ENCODE results near the gene TMIGD3.

The TMIGD3 gene

GRCh38 chr1:111450185-111450584 lies 53.2 kb downstream of the TMIGD3 start:
- peaks cover 0 to 30% (median 26%) of the 10 kb centered on the region in 3 donors for H3K36me3 ChIP-seq
- intact Hi-C loops (cut with DNase I; ENCODE audit: low total_unique reads): no loop called here
- DNase-seq: no peak
- H3K4me3 ChIP-seq: peak overlapping the region; percentile 79 to 93
- H3K27ac ChIP-seq: peak overlapping the region; percentile 82 to 89
- H3K4me1 ChIP-seq: peaks cover 0 to 60% (median 35%) of the 10 kb centered on the region in 4 donors
- no peaks in the 10 kb centered on the region for H3K9me3 ChIP-seq
- no peaks in the 10 kb centered on the region for H3K27me3 ChIP-seq
- TF ChIP-seq, protein P1, sequence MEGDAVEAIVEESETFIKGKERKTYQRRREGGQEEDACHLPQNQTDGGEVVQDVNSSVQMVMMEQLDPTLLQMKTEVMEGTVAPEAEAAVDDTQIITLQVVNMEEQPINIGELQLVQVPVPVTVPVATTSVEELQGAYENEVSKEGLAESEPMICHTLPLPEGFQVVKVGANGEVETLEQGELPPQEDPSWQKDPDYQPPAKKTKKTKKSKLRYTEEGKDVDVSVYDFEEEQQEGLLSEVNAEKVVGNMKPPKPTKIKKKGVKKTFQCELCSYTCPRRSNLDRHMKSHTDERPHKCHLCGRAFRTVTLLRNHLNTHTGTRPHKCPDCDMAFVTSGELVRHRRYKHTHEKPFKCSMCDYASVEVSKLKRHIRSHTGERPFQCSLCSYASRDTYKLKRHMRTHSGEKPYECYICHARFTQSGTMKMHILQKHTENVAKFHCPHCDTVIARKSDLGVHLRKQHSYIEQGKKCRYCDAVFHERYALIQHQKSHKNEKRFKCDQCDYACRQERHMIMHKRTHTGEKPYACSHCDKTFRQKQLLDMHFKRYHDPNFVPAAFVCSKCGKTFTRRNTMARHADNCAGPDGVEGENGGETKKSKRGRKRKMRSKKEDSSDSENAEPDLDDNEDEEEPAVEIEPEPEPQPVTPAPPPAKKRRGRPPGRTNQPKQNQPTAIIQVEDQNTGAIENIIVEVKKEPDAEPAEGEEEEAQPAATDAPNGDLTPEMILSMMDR (IDR thresholded peaks at IDR 0.05): no peak

DNA sequence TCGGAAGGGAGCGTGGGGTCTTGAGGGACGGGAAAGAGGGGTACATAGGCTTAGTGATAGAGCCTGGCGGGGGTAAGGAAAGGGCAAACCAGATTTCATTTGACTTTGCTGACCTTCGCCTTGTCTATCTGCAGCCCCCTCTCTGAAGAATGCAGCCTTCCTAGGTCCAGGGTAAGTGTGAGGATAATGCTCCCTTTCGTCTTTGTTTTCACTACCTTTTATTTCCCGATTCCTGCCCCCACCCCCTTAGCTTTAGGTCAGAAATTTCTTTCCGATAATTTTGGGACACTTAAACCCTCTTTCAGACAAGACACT lies 53.8 kb downstream of the TMIGD3 start:
- Histone ChIP-seq H3K4me3 (peak overlapping the region; percentile 79 to 93), H3K27ac (peak overlapping the region; percentile 82 to 89), H3K36me3 (peaks cover 0 to 32% (median 26%) of the 10 kb centered on the region in 3 donors), H3K9me3 (no peaks in the 10 kb centered on the region), H3K27me3 (no peaks in the 10 kb centered on the region), H3K4me1 (peaks cover 0 to 55% (median 34%) of the 10 kb centered on the region in 4 donors)
- TF ChIP-seq, protein P1 (IDR thresholded peaks at IDR 0.05): no peak
- intact Hi-C loops (cut with DNase I; ENCODE audit: low total_unique reads): no loop called here
- no peak for DNase-seq

DNA sequence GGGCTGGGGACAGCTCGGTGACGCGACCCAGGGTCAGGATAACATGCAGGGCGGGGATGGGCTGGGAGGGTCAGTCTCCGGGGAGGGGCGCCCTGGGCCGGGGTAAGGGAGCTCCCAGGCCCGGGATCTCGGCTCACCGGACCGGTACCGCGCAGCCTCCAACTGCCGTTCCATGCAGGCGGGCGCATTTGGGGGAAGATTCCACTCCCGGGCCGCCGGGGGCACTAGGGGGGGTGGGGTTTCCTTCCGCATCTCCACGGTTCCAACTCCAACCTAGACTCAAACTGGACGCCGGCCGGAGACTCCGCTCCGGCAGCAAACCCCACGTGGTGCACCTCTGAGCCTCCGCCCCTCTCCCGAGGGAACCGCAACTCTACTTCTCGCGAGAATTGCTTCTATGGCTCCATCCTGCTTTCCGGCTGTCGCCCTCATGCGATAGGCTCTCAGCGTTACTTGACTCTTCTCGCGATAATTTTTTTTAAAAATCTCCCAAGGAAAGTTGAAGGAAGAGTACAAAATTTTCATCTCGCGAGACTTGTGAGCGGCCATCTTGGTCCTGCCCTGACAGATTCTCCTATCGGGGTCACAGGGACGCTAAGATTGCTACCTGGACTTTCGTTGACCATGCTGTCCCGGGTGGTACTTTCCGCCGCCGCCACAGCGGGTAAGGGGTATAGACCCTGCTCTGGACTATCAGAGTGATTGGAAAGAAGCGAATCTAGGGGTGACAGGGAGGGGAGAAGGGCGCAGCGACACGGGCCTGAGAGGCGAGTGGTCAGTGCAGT lies 54.3 kb downstream of the TMIGD3 start, which contains the start of the genes ATP5PB and WDR77:
TSS of gene ATP5PB (plus strand) at position 547 of the 785 bp plus-strand sequence. CDS start at position 625, 78 bp downstream.
TSS of gene WDR77 (minus strand) at position 339 of the 785 bp plus-strand sequence. CDS start at position 252, 87 bp downstream.
- H3K27me3 ChIP-seq: no peaks in the 10 kb centered on the region
- H3K4me1 ChIP-seq: peaks cover 0 to 49% (median 33%) of the 10 kb centered on the region in 4 donors
- H3K9me3 ChIP-seq: no peaks in the 10 kb centered on the region
- peaks cover 0 to 32% (median 20%) of the 10 kb centered on the region in 3 donors for H3K36me3 ChIP-seq
- peak within 1 kb of the TSS; percentile 82 to 89 for H3K27ac ChIP-seq
- H3K4me3 ChIP-seq: peak within 1 kb of the TSS; percentile 79 to 93
- TF ChIP-seq, protein P1 (IDR thresholded peaks at IDR 0.05): no peak
- DNase-seq: peak; percentile 97 to 98
- intact Hi-C loops (cut with DNase I; ENCODE audit: low total_unique reads): no loop called here

- DNase-seq: no peak
- peaks cover 0 to 49% (median 33%) of the 10 kb centered on the region in 4 donors for H3K4me1 ChIP-seq
- H3K4me3 ChIP-seq: peak overlapping the region; percentile 79 to 93
- H3K27ac ChIP-seq: peak overlapping the region; percentile 82 to 89
- no peaks in the 10 kb centered on the region for H3K9me3 ChIP-seq
- peaks cover 4 to 32% (median 24%) of the 10 kb centered on the region in 3 donors for H3K36me3 ChIP-seq
- intact Hi-C loops (cut with DNase I; ENCODE audit: low total_unique reads): no loop called here
- H3K27me3 ChIP-seq: no peaks in the 10 kb centered on the region
- TF ChIP-seq, protein P1 (IDR thresholded peaks at IDR 0.05): no peak
Measured at GRCh38 chr1:111448482-111448917, 54.9 kb downstream of the TMIGD3 start.

- Histone ChIP-seq H3K4me1 (peaks cover 0 to 41% (median 28%) of the 10 kb centered on the region in 4 donors), H3K4me3 (no peak overlapping the region), H3K27ac (no peak overlapping the region), H3K9me3 (no peaks in the 10 kb centered on the region), H3K36me3 (peaks cover 14 to 44% (median 37%) of the 10 kb centered on the region in 3 donors), H3K27me3 (no peaks in the 10 kb centered on the region)
- intact Hi-C loops (cut with DNase I; ENCODE audit: low total_unique reads): no loop called here
- no peak for DNase-seq
- TF ChIP-seq, protein P1 (IDR thresholded peaks at IDR 0.05): no peak
Measured at GRCh38 chr1:111446967-111447892, 56.2 kb downstream of the TMIGD3 start.
